HG02938 (cell line): Measurements from ENCODE around the gene ALMS1.
A peak's percentile ranks its signal among the peaks of the same experiment; 100 is the strongest.
"Not testable (repeated sequence)": the region's sequence is repeated elsewhere in the genome, so short reads cannot be mapped to it uniquely, and the experiment has no call there.

Source experiments
- ATAC-seq: cut with Tn5 transposase; IDR thresholded peaks from one replicate; pipeline ENCODE4 v1.9.1; 2021; ENCODE audit warnings: mild to moderate bottlenecking, moderate library complexity; ENCODE audit not compliant: unreplicated experiment

ALMS1 gene

GRCh38 chr2:73503992-73504570 lies 118.4 kb downstream of the ALMS1 start:
- ATAC-seq: no peak

DNA sequence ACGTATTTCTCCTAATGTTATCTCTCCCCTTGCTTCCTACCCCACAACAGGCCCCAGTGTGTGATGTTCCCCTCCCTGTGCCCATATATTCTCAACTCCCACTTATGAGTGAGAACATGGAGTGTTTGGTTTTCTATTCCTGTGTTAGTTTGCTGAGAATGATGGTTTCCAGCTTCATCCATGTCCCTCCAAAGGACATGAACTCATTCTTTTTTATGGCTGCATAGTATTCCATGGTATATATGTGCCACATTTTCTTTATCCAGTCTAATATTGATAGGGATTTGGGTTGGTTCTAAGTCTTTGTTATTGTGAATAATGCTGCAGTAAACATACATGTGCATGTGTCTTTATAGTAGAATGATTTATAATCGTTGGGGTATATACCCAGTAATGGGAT lies 119.2 kb downstream of the ALMS1 start:
- ATAC-seq: not testable (repeated sequence)

DNA sequence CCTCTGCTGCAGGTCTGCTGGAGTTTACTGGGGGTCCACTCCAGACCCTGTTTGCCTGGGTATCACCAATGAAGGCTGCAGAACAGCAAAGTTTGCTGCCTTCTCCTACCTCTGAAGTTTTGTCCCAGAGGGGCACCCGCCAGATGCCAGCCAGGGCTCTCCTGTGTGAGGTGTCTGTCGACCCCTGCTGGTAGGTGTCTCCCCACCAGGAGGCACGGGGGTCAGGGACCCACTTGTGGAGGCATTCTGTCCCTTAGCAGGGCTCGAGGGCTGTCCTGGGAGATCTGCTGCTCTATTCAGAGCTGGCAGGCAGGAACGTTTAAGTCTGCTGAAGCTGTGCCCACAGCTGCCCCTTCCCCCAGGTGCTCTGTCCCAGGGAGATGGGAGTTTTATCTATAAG lies 124.8 kb downstream of the ALMS1 start:
- not testable (repeated sequence) for ATAC-seq

DNA sequence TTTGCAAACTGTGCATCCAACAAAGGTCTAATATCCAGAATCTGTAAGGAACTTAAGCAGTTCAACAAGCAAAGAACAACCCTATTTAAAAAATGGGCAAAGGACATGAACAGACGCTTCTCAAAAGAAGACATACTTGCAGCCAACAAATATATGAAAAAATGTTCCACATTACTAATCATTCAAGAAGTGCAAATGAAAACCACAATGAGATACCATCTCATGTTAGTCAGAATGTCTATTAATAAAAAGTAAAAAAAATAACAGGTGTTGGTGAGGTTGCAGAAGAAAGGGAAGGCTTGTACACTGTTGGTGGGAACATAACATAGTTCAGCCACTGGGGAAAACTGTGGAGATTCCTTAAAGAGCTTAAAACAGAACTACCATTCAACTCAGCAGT lies 130.4 kb downstream of the ALMS1 start:
- ATAC-seq: no peak

GRCh38 chr2:73528688-73529087 lies 143.1 kb downstream of the ALMS1 start:
- ATAC-seq: no peak

DNA sequence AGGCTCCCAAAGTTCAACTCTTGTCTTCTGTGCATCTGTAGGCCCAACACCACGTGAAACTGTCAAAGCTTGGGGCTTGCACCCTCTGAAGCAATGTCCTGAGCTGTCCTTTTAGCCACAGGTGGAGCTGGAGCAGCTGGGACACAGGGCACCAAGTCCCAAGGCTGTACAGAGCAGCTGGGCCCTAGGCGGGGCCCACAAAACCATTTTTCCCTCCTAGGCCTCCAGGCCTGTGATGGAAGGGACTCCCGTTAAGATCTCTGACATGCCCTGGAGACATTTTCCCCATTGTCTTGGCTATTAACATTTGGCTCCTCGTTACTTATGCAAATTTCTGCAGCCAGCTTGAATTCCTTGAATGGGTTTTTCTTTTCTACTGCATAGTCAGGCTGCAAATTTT lies 145.1 kb downstream of the ALMS1 start:
- ATAC-seq: not testable (repeated sequence)

DNA sequence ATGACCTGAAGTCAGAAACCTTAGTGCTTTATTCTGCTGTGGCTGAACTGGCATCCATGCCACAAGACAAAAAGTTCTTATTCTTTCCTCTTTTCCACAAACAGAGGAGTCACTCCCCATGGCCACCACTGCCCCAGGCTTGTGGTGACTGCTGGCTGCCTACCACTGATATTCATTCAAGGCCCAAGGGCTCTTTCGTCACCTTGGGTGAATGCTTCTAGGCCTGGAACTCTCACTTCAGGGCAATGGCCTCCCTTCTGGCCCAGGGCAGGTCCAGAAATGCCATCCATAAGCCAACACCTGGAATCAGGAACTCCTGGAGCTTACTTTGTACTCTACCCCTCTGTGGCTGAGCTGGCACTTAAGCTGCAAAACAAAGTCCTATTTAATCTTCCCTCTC lies 146.7 kb downstream of the ALMS1 start:
- ATAC-seq: no peak

DNA sequence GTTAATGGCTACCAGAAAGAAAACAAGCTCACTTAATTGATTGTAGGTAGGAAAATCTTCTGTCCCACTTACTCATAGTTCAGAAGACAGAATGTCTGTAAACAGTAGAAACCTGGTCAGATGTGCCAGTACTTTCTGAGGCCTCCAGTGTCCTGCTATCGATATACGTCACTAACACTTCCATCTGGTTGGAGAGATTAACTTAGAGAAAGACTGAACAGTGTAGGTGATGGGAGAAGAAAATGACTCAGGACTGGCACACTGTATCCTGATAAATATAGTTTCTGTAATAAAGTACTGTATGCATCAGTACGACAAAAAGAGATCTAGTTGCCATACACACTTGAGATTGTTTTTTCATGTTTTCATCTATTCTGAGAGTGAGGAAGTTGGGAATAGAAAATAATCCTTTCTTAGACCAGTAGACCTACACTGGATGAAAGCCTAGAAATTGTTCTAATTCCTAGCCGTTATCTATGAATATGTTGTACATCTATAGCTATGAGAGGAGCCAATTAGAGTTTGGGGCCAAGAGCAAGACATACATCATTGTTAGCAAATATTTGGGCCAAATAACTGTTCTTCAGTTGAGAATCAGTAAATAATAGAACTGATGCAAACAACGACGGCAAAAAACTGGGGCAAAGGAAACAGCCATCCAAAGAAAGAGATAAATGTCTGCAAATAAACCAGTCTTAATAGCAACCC lies 150.7 kb downstream of the ALMS1 start:
- no peak for ATAC-seq

DNA sequence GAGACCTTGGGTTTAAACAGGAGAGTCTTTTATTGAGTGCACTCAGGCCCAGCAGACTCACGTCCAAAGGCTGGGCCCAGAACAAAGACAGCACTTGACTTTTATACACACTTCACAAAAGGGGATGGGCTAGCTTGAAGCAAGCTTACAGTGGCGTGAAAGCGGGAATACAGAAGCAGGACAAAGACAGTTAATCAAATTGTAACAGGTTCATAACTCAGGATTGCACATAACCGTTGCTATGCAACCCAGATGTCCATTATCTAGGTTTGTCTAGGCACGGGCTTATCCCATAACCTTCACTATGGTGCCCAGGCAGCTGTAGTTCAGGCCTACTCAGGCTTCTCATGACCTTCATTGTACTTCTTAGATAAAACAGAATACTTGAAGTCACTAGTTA lies 175.2 kb downstream of the ALMS1 start:
- ATAC-seq: not testable (repeated sequence)

DNA sequence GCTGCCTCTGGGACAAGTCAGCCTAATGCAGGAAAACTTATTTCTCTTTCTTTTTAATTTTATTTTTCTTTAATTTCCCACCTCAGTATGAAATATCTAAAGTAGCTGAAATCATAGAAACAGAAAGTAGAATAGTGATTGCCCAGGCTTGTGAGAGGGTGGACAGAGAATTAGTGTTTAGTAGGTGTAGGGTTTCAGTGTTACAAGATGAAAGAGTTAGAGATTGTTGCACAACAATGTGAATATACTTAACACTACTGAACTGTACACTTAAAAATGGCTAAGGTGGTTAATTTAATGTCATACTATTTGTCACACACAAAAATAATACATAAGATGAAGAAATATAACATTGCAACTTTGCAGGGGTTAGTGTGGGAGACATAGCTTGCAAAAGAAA lies 175.8 kb downstream of the ALMS1 start:
- no peak for ATAC-seq

DNA sequence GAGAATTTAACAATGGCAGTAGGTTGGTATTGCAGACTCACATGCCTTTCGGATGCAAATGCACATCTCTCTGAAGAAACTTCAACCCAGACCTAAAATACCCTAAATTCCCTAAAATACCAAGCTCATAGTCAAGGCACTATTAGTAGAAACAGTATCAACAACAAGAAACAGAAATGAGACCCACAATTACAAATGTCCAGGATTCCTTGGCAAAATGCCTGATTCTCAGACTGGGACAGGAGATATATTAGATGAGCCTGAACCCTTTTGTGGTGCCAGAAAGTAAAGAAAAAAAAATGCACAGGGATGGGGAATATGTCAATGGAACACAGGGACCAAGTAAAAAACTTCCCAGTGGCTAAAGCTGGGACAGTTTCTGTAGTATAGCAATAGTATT lies 179.3 kb downstream of the ALMS1 start:
- ATAC-seq: no peak

- no peak for ATAC-seq
Measured at GRCh38 chr2:73566288-73566878, 180.7 kb downstream of the ALMS1 start.

DNA sequence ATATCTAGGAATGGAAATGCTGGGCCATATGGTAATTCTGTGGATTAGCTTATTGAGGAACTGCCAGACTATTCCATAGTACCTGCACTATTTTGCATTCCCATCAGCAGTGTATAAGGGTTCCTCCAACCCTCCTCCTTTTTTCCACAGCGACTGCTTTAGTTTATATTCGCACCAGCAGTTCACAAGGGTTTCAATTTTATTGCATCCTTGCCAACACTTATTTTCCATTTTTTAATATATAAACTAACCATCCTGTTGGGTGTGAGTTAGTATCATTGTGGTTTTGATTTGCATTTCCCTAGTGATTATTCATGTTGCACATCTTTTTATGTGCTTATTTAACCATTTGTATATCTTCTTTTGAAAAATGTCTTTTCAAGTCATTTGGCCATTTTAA lies 189.6 kb downstream of the ALMS1 start:
- no peak for ATAC-seq

- no peak for ATAC-seq
Measured at GRCh38 chr2:73582364-73582763, 196.7 kb downstream of the ALMS1 start.

DNA sequence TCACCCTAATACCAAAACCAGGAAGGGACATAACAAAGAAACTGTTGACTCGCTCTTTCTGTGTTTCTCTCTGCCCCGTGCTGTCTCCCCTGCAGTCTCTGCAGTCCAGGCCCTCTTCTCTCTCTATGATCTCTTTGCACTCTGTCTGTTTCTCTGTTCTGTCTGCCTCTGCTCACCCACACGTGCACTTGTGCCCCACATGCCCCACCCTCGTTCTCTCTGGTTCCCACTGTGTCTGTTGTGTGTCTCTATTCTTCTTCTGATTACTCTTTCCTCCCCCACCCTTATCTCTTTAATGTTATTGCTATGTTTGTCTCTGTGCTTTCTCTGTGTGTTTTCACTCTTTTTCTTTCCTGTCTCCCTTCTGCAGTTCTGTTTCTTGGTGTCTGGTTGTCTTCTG lies 202.5 kb downstream of the ALMS1 start:
- ATAC-seq: no peak

- no peak for ATAC-seq
Measured at GRCh38 chr2:73593680-73594079, 208.0 kb downstream of the ALMS1 start.

DNA sequence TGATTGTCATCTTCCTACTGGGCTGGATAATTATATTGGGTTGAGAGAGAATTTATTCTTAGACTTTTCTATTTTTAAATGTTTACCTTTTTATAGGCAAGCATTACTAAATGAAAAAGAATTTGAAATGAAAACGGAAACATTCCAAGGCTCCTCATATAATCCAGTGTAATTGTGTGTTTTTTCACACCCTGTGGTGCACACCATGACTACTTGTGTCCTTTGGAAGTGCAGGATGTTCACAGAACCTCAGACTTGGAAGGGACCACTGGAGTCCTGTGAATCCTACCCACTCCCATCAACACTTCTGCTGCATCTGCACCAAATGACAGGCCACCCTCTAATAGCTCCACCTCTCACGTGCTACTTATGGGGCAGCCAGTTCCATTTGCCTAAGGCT lies 208.6 kb downstream of the ALMS1 start:
- ATAC-seq: no peak

DNA sequence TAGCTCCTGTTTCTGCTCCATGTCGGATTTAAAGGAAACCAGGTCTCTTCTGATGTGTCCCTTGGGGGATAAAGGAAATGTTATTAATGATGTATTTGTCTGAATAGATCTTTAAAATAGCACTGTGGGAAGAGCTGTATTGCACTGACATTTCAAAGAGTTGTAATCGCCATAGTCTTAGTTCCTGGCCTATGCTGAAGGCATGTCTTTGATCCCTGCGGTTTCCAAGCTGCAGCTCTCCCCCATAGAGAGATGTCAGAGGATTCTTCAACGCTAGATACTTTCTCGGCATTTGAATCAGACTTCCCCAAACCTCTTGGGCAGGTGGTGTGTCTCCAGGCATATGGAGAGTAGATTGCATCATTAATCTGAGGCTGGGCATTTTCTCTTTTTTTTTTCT lies 216.1 kb downstream of the ALMS1 start:
- no peak for ATAC-seq

DNA sequence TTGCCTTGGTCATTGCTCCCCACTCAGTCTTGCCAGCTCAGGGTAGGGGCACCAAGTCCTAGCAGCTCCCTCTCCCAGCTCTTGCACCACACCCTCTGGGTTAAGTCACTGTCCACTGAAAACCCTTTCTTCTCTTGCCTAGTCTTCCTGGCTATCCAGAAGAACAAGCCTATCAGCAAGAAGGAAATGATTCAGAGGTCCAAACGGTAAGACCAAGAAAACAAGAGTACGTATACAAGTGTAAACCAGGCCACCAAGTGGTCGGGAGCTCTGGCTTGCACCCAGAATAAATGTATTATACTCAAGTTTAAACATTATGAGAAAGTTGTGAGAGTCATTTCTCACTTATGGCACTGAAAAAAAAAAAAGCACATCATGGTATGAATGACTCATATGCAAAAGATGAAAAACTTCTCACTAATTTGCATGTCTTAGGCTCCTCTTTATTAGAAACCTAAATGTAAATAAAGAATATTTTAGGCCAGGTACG lies 217.5 kb downstream of the ALMS1 start:
- peak; percentile 76 for ATAC-seq

- not testable (repeated sequence) for ATAC-seq
Measured at GRCh38 chr2:73604589-73604988, 219.0 kb downstream of the ALMS1 start.

DNA sequence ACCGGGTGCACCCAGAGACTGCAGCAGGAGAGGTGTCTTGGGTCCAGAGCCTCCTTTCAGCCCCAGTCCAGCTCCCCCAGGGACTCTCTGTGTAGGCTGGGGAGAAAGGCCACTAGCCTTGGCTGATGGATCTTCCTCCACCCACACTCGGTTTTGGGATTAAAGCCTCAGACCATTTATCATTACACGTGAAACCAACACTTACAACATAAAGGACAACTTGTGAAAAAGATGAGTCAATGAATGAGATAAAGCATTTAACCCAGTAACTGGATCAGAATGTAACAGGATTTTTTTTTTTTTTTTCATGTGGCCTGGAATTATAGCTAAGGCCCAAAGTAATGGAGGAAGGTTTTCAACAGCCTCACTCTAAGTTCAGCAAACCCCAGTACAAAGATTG lies 224.5 kb downstream of the ALMS1 start:
- ATAC-seq: no peak

- no peak for ATAC-seq
Measured at GRCh38 chr2:73611193-73611592, 225.6 kb downstream of the ALMS1 start.
